Gastrocnemius medialis (tissue), 4 donors: ENCODE results near the gene IGFBP2.

Experiments
- CTCF ChIP-seq, 5 experiments: fragments of 450-650 bp in 3 of 5; fragments of 200-600 bp in 2 of 5; sonication (generic) in 2 of 5; IDR thresholded peaks in 4 of 5; conservative IDR thresholded peaks in 1 of 5; 1 replicate in 4 of 5; 2 replicates in 1 of 5; pipeline ENCODE4 v1.5.1; 2016 to 2019; ENCODE audit warnings: antibody characterized with exemption in 5 of 5, mild to moderate bottlenecking in 3 of 5, moderate library complexity in 3 of 5
- POLR2A ChIP-seq, 2 donors: fragments of 450-650 bp; IDR thresholded peaks; one replicate each; pipeline ENCODE4 v1.6.1; 2017; ENCODE audit warnings: antibody characterized with exemption in 2 of 2, mild to moderate bottlenecking in 2 of 2, moderate library complexity in 2 of 2

- TF ChIP-seq CTCF (IDR thresholded peaks at IDR 0.05 in 4 of 5, conservative IDR thresholded peaks at IDR 0.05 in 1 of 5): no peak
- TF ChIP-seq POLR2A (IDR thresholded peaks at IDR 0.05): no peak
Measured at GRCh38 chr2:216681683-216682082, 48.5 kb downstream of the IGFBP2 start.
